Bronchial epithelial cell (primary cell): ENCODE measurements around the gene PLSCR1. TPM values are rescaled to one million over a fixed set of nuclear protein-coding genes. Genes with fewer than 3 reads are reported as not detected.

Experiments
- DNase-seq: peaks from one replicate; pipeline ENCODE4 v3.0.0-alpha.2; 2010; ENCODE audit warnings: low read depth
- FAIRE-seq: peaks from 2 replicates; lab custom pipeline; 2011; peaks lifted over from hg19 to GRCh38; lab: Jason Lieb, UNC
- H3K27me3 ChIP-seq: 2 replicates; pipeline ENCODE4 v1.5.1; 2011; ENCODE audit warnings: low read length; ENCODE audit not compliant: control insufficient read depth, insufficient read depth
- H3K36me3 ChIP-seq: 2 replicates; pipeline ENCODE4 v1.5.1; 2011; ENCODE audit warnings: low read length; ENCODE audit not compliant: control insufficient read depth, insufficient read depth
- H3K4me3 ChIP-seq: 2 replicates; pipeline ENCODE4 v1.5.1; 2011; ENCODE audit warnings: mild to moderate bottlenecking, low read depth, low read length, control low read depth
- total RNA-seq: library from RNA; depleted of rRNA; stranded (reverse); fragments of >200 nt; gene quantifications from 2 replicates; pipeline ENCODE4 v1.2.1, GENCODE V29; 2014
- TF ChIP-seq, protein P1 (sequence below): IDR thresholded peaks from 2 replicates; pipeline ENCODE4 v1.5.1; 2011; ENCODE audit warnings: mild to moderate bottlenecking, moderate library complexity, low read length, control low read depth, inconsistent platforms; ENCODE audit not compliant: insufficient read depth, severe bottlenecking

The PLSCR1 gene
- total RNA-seq, 1 donor from 2014 or later, result 32.1 TPM

GRCh38 chr3:146507331-146508120, 36.9 kb downstream of the PLSCR1 start:
- Histone ChIP-seq H3K36me3 (no peaks in the 10 kb centered on the region), H3K27me3 (no peaks in the 10 kb centered on the region), H3K4me3 (no peak overlapping the region)
- DNase-seq, result no peak
- TF ChIP-seq, protein P1, sequence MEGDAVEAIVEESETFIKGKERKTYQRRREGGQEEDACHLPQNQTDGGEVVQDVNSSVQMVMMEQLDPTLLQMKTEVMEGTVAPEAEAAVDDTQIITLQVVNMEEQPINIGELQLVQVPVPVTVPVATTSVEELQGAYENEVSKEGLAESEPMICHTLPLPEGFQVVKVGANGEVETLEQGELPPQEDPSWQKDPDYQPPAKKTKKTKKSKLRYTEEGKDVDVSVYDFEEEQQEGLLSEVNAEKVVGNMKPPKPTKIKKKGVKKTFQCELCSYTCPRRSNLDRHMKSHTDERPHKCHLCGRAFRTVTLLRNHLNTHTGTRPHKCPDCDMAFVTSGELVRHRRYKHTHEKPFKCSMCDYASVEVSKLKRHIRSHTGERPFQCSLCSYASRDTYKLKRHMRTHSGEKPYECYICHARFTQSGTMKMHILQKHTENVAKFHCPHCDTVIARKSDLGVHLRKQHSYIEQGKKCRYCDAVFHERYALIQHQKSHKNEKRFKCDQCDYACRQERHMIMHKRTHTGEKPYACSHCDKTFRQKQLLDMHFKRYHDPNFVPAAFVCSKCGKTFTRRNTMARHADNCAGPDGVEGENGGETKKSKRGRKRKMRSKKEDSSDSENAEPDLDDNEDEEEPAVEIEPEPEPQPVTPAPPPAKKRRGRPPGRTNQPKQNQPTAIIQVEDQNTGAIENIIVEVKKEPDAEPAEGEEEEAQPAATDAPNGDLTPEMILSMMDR, result no peak
- no peak for FAIRE-seq

DNA sequence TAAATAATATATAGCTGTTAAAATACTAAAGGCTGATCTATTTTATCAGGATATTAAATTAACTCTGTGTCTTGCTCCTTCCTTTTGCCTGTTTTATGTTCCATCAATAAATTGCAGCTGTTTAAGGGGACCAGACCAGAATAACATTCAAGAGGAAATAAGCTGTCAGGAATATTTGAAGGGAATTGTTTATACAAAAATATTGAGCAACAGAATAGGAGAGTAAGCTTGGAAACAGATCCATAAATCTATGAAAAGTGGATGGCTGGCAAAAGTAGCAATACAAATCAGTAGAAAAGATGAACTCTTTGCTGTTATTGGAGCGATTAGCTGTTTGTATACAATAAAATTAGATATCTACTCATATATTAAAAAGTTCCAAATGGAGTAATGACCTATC, 38.9 kb downstream of the PLSCR1 start:
- H3K4me3 ChIP-seq, result no peak overlapping the region
- no peak for DNase-seq
- H3K36me3 ChIP-seq, result no peaks in the 10 kb centered on the region
- FAIRE-seq, result no peak
- no peaks in the 10 kb centered on the region for H3K27me3 ChIP-seq
- TF ChIP-seq, protein P1, result no peak

- DNase-seq (peak; percentile 53), FAIRE-seq (no peak)
- Histone ChIP-seq H3K4me3 (no peak overlapping the region), H3K27me3 (no peaks in the 10 kb centered on the region), H3K36me3 (no peaks in the 10 kb centered on the region)
- TF ChIP-seq, protein P1, result no peak
Measured at GRCh38 chr3:146504498-146505197, 39.8 kb downstream of the PLSCR1 start.

DNA sequence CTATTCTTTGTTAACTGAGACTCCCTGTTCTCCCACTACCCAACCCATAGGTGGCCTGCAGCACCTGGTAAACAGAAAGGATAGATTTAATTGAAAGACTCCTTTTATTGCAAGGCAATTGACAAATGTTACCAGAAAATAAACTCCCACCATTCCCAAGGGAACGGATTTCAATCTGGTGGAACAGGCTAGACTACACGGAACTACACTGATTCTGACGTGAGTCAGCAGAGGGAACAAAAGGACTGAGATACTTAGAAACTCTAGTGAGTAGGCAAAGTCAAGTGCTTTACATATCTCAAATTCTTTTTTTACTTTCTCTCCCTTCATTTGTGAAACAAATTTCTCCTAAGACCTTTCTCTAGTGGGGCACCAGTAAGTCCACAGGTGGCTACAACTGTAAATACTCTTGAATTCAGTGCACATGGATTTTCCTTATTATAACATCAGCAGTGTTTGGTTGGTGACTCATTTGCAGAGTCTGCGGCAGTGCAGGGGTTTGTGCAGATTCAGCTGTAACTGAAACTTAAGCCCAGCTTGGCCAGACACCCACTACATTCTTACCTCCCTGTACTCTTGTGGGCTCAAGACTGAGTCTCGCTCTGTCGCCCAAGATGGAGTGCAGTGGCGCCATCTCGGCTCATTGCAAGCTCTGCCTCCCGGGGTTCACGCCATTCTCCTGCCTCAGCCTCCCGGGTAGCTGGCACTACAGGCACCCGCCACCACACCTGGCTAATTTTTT, 40.8 kb downstream of the PLSCR1 start:
- TF ChIP-seq, protein P1, result no peak
- FAIRE-seq (peak; percentile 79), DNase-seq (peak; percentile 95)
- H3K36me3 ChIP-seq, result no peaks in the 10 kb centered on the region
- H3K4me3 ChIP-seq, result peak overlapping the region; percentile 2
- no peaks in the 10 kb centered on the region for H3K27me3 ChIP-seq

GRCh38 chr3:146502887-146503460, 41.4 kb downstream of the PLSCR1 start:
- TF ChIP-seq, protein P1, result no peak
- no peak overlapping the region for H3K4me3 ChIP-seq
- FAIRE-seq, result no peak

More at GRCh38 chr3:146502887-146503460, 41.4 kb downstream of the PLSCR1 start:
- H3K36me3 ChIP-seq, result no peaks in the 10 kb centered on the region
- peak; percentile 80 for DNase-seq
- H3K27me3 ChIP-seq, result no peaks in the 10 kb centered on the region
